Measurements from ENCODE around the gene KANSL3.

Gene KANSL3

GRCh38 chr2:96648306-96648930 is 10.3 kb upstream of the KANSL3 start:
- Histone ChIP-seq H3K9me3 (ENCODE audit: control insufficient read depth, low read length) (no peaks in the 10 kb centered on the region), H2AFZ (no peak overlapping the region), H3K27ac (no peak overlapping the region), H3K9ac (no peak overlapping the region), H3K79me2 (no peaks in the 10 kb centered on the region), H3K27me3 (ENCODE audit: control insufficient read depth, insufficient read depth, low read length) (no peaks in the 10 kb centered on the region), H3K36me3 (ENCODE audit: control insufficient read depth, insufficient read depth, low read length) (no peaks in the 10 kb centered on the region), H3K4me3 (ENCODE audit: low read depth, low read length) (no peak overlapping the region), H3K4me1 (peaks cover 6% of the 10 kb centered on the region), H3K4me2 (ENCODE audit: low read length) (no peak overlapping the region)
- no peak for TF ChIP-seq CTCF (IDR thresholded peaks at IDR 0.05)

DNA sequence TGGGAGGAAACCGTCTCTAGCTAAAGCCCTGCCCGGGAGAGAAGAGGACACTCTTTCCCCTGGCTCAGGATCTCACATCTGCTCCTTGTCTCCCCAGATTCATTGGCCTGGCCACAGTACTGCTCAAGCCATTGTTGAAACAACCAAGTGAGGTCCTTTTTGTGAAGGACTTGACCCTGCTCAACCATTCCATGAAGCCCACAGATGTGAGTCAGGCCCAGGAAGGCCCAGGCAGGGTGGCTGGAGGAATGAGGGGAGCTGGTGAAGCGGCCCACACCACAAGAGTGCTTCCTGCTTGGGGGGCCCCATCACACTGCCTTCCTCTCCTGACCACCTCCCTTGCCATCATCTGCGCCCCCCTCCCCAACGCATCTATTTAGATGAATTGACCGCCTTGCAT is 9.6 kb upstream of the KANSL3 start:
- Histone ChIP-seq H3K79me2 (no peaks in the 10 kb centered on the region), H3K4me3 (ENCODE audit: low read depth, low read length) (no peak overlapping the region), H3K27ac (peak overlapping the region; percentile 20), H3K4me1 (peaks cover 6% of the 10 kb centered on the region), H3K9me3 (ENCODE audit: control insufficient read depth, low read length) (no peaks in the 10 kb centered on the region), H3K4me2 (ENCODE audit: low read length) (peak overlapping the region; percentile 42), H2AFZ (peak overlapping the region; percentile 75), H3K9ac (no peak overlapping the region), H3K27me3 (ENCODE audit: control insufficient read depth, insufficient read depth, low read length) (no peaks in the 10 kb centered on the region), H3K36me3 (ENCODE audit: control insufficient read depth, insufficient read depth, low read length) (no peaks in the 10 kb centered on the region)
- no peak for TF ChIP-seq CTCF (IDR thresholded peaks at IDR 0.05)

DNA sequence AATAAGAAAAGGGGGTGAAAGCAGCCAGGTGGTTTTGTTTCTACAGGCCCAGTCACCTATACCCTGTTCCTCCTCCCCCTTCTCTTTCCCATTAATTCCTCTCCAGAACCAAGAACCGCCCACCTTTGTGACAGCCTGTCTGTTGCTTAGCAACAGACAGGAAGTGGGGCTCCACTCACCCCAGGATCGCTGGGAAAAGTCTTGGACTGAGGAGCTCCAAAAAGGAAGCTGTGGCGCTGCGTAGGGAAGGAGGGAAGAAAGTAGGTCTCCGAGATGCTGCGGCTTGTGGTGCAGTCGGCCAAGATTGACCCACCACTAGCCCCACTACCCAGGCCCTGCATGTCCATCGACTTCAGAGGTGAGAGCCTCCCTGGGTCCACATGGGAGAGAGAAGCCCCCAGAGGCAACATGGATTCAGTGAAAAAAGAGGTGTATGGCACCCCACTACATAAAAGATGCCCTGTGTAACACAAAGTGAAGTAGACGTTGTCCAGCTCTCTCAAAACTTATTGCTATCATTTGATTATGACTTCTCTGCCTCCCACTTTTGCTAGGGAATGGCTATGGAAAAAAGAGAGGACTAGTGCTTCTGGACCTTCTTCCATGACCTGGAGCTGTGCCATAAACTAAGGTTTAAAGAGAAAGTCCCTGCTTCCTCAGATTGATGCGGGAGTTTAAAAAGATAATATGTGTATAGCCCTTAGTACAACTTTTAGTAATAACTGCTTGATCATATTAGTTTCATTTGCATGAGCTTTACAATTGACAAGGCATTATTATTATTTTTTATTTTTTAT is 4.7 kb upstream of the KANSL3 start, which contains the start of gene FER1L5:
Gene FER1L5 (plus strand): TSS at position 201 of the 797 bp plus-strand sequence. CDS start 73 bp downstream, at position 274.
- Histone ChIP-seq H3K9me3 (ENCODE audit: control insufficient read depth, low read length) (no peaks in the 10 kb centered on the region), H3K9ac (no peak within 1 kb of the TSS)

DNA sequence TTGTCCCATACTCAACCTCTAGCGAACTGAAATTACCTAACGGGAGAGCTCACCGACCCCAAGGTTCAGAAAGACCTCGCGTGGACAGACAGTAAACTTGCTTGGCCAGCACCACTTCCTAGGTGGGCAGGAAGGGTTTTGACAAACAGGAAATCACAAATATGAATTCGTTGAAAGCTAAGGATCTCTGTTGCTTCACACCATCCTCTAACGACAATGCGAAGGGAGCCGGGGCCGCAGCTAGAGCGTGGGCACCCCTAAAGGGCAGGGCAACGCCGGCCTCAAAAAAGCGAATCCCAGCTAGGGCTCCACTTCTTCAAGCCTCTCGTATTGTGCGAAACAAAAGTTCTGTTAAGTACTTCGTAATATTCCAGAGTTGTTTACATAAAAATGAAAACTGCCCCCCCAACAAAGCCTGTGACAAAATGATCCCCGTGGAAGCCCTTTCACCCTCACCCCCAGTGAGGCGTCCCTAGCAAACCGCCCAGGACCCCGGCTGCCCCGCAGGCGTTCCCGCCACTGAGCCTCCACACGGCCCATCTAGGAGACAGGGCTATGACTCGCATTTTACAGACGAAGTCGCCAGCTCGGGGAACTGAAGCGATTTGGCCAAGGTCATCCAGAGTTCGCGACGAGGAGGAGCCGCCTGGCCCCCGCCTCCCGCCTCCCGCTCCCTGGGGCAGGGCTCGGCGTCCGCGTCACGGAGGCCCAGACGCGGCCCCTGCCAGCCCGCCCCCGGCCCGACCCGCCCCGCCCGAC is 548 bp downstream of the KANSL3 start:
- peak overlapping the region; percentile 57 for H3K9ac ChIP-seq
- peaks cover 16% of the 10 kb centered on the region for H3K4me1 ChIP-seq
- no peaks in the 10 kb centered on the region for H3K36me3 ChIP-seq (ENCODE audit: control insufficient read depth, insufficient read depth, low read length)
- peak overlapping the region; percentile 82 for H3K27ac ChIP-seq
- H3K4me2 ChIP-seq (ENCODE audit: low read length): peak overlapping the region; percentile 91
- TF ChIP-seq CTCF (IDR thresholded peaks at IDR 0.05): no peak
- H3K27me3 ChIP-seq (ENCODE audit: control insufficient read depth, insufficient read depth, low read length): no peaks in the 10 kb centered on the region
- peaks cover 21% of the 10 kb centered on the region for H3K79me2 ChIP-seq
- H3K4me3 ChIP-seq (ENCODE audit: low read depth, low read length): peak overlapping the region; percentile 92
- peak overlapping the region; percentile 79 for H2AFZ ChIP-seq
- H3K9me3 ChIP-seq (ENCODE audit: control insufficient read depth, low read length): no peaks in the 10 kb centered on the region

More for the DNA sequence above, 4.7 kb upstream of the KANSL3 start, which contains the start of gene FER1L5:
- no peaks in the 10 kb centered on the region for H3K36me3 ChIP-seq (ENCODE audit: control insufficient read depth, insufficient read depth, low read length)
- H3K27ac ChIP-seq: no peak within 1 kb of the TSS
- peak within 1 kb of the TSS; percentile 42 for H2AFZ ChIP-seq
- TF ChIP-seq CTCF (IDR thresholded peaks at IDR 0.05): no peak
- H3K27me3 ChIP-seq (ENCODE audit: control insufficient read depth, insufficient read depth, low read length): no peaks in the 10 kb centered on the region
- peaks cover 10% of the 10 kb centered on the region for H3K4me1 ChIP-seq
- peak within 1 kb of the TSS; percentile 42 for H3K4me2 ChIP-seq (ENCODE audit: low read length)
- H3K4me3 ChIP-seq (ENCODE audit: low read depth, low read length): peak within 1 kb of the TSS; percentile 2
- peaks cover under 1% of the 10 kb centered on the region for H3K79me2 ChIP-seq
